Measurements from ENCODE around the gene RAPGEF1.
"Not testable (repeated sequence)": the region's sequence is repeated elsewhere in the genome, so short reads cannot be mapped to it uniquely, and the experiment has no call there.

RAPGEF1 gene

DNA sequence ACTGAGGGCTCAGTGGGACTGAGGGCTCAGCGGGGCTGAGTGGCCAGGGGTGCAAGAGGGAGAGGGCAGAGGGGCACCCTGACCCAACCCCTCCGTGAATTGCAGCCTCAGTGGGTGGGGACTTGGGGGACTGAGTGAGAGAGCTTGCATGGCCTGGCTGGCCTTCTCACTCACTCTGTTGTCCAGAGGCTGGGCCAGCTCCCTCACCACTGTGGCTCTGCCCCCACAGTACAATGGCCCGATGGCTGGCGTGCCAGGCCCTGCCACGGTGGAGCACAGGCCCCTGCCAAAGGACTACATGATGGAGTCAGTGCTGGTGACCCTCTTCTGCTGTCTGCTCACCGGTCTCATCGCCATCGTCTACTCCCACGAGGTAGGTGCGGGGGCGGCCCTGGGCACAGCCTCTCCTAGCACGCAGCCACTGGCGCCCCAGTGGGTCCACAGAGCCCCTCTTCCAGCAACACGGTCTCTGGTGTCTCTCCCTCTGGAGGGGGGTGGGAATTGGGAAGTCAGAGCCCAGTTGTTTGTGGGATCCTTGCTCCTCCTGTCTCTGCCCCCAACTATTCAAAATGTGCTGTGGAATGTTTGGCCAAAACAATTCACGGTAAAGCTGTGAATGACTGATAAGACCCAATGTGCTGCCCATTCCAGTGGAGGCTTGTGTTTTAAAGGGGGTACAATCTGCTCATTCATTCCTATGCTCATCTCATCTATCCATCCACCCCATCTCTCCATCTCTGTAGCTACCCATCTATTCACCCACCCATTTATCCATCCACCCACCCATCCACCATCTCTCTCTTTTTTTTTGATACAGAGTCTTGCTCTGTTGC lies 183.8 kb downstream of the RAPGEF1 start:
- H3K4me3 ChIP-seq (ENCODE audit: low read depth, low read length): no peak overlapping the region
- no peak for DNase-seq (ENCODE audit: low read depth)

DNA sequence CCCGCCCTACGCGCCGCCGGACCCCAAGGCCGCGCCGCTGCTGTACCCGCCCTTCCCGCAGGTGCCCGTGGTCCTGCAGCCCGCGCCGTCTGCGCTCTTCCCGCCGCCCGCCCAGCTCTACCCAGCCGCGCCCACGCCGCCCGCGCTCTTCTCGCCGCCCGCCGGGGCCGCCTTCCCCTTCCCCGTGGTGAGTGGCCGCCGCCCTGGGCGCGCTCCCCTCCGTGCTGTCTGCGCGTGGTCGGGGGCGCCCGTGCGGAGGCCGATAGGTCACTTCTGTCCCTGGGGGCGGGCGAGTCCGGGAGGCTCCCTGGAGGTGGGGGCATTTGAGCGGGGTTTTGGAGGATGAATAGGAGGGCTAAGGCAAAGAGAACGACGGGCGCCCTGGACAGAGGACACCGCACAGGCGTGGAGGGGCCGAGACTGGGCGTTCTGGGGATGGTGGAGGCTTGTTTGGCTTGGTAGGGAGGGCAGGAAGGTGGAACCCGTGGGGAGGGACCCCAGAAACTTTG lies 185.0 kb downstream of the RAPGEF1 start:
- DNase-seq (ENCODE audit: low read depth): no peak
- H3K4me3 ChIP-seq (ENCODE audit: low read depth, low read length): no peak overlapping the region

DNA sequence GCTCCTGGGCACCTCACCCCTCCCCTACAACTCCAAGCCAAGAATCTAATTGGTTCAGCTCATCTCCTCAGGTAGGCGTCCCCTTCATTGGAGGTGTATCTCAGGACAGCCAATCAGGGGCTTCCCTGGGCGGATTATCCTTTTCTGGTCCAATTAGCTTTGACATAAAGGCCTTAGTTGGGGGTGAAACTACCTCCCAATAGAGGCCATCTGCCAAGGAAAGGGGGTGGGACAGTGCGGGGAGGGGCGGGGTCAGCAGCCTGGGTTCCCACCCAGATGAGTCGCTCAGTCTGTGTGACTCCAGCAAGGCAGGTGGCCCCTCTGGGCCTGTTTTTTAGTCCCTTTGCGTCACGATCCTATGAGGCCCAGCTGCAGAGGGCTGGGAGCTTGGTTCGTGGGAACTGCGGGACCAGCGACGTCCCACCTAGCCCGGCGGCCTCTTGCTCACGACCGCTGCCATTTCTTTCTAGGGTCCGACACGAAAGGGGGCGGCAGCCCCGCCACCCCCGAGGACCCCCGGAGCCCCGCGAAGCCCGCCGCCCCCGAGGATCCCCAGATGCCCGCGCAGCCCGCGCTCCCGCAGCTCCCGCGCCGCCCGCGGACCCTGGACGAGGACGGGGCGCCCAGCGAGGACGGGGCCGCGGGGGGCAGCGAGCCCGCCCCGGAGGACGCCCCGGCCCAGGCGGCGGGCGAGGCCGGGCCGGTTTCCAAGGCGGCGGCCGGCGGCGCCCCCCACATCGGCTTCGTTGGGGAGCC lies 185.6 kb downstream of the RAPGEF1 start:
- no peak for DNase-seq (ENCODE audit: low read depth)
- no peak overlapping the region for H3K4me3 ChIP-seq (ENCODE audit: low read depth, low read length)

DNA sequence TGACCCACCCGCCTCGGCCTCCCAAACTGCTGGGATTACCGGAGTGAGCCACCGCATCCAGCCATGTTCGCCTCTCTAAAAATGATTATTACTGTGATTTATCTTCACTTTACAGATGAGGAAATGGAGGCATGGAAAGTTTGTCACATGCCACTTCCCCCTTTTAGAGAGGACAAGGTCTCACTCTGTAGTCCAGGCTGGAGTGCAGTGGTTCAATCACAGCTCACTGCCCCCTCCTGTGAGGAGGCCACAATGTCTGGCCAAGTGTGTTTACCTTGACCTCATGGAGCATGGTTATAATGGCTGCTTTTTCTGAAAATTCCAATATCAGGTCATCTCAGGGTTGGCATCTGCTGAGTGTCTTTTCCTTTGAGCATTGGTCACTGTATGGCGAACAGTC lies 187.8 kb downstream of the RAPGEF1 start:
- no peak for DNase-seq (ENCODE audit: low read depth)

DNA sequence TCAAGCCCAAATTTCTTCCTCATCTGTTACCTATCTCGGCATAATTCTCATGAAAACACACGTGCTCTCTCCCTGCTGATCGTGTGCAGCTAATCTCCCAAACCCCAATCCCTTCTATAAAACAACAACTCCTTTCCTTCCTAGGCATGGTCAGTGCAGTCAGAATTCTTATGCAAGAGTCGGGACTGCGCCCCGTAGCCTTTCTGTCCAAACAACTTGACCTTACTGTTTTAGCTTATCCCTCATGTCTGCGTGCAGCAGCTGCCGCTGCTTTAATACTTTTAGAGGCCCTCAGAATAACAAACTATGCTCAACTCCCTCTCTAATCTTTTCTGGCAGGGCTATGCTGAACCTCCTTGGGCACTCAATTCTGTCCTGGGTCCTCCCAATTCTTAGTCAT lies 189.4 kb downstream of the RAPGEF1 start:
- DNase-seq (ENCODE audit: low read depth); H3K4me3 ChIP-seq (ENCODE audit: low read depth, low read length): not testable (repeated sequence)

More for the DNA sequence above, 187.8 kb downstream of the RAPGEF1 start:
- H3K4me3 ChIP-seq (ENCODE audit: low read depth, low read length): no peak overlapping the region

DNA sequence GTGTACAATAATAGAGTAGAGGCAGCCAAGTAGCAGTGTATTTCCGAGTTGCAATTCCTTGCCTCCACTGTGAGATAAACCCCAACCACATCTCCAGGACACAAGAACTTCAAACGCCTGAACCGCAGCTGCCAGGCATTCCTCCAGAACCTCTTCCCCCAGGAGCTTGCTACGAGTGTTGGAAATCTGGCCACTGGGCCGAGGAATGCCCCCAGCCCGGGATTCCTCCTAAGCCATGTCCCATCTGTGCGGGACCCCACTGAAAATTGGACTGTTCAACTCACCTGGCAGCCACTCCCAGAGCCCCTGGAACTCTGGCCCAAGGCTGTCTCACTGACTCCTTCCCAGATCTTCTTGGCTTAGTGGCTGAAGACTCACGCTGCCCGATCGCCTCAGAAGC lies 190.7 kb downstream of the RAPGEF1 start:
- H3K4me3 ChIP-seq (ENCODE audit: low read depth, low read length); DNase-seq (ENCODE audit: low read depth): not testable (repeated sequence)

DNA sequence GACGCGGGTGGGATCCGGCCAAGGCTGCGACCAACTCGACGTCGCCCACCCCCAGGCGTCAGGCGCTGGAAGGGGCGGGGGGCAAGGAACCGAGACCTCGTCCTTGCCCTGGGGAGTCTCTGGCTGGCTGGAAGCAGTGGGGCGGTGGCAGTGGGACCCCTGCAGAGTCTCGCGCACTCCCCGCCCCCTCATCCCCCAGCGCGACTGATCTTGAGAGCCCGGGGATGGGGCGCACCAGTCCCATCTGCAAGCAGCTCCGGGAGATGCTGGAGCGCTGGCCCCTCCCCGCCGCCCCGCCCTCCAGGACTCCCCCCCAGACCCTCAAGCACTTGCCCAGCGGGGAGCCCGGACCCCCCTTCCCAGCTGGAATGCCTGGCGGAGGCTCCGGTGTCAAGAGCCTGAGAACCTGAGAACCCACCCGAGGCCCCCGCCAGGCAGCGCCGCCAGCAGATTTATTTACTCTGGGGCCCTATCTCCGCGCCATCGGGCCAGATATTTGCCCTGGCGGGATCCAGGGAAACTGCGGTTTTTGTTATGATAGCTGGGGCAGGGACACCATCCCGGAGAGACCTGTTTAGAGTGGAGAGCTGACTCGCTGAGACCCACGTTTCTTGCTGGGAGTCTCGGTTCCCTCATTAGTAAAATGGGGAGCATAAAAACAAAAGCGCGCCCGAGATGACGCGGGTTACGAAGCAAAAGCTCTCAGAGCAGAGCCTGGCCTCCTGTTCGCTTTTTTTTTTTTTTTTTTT lies 193.4 kb downstream of the RAPGEF1 start:
- no peak for DNase-seq (ENCODE audit: low read depth)
- peak overlapping the region; percentile 27 for H3K4me3 ChIP-seq (ENCODE audit: low read depth, low read length)

DNA sequence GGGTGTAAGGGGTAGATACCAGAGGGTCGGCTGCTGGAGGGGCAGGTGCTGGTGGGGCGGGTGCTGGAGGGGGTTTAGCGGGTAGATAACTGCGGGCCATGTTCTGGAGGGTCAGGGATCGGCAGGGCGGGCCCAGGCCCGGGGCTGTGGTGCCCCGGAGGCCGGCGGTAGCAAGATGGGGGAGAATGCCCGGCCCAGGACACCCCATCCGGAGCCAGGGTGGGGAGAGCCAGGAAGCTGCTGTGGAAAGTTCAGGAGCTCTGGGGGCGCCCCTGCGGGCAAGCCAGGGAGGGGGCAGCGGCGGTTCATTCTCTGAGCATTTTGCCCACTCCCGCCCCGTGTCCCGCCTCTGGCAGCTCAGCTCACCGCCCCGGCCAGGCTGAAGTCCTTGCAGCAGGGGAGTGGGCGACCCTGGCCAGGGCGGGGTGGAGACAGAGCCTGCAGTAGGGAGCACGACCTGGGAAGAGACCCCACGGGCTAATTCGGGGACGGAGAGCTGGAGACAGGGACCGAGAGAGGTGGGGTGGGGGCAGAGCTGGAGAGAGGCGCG lies 194.0 kb downstream of the RAPGEF1 start:
- H3K4me3 ChIP-seq (ENCODE audit: low read depth, low read length): no peak overlapping the region
- no peak for DNase-seq (ENCODE audit: low read depth)

DNA sequence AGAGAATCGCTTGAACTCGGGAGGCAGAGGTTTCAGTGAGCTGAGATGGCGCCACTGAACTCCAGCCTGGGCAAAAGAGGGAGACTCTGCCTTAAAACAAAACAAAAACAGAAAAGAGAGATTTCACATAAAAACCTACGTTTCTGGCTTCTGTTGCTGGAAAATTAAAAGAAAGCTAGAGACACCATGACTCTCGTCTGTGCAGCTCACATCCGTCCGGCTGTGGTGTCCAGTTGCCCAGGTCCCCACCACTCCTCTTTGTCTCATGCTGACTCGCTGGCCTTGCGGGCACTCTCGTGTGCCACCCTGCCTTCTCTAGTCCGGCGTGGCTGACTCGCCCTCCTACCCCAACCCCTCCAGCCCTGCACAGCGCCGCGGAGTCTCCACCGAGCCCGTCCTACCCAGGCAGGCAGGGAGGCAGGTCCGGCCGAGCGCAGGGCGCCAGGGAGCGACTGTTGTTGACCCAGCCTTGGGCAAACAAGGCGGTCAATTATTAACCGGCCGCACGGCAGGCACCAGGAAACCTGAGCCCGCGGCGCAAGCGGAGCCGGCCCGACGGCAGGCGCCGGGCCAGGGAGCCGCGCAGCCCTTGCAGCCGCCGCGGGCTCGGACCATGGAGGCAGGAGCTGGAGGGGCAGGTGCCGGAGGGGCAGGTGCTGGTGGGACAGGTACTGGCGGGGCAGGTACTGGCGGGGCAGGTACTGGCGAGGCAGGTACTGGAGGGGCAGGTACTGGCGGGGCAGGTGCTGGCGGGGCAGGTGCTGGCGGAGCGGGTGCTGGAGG lies 194.7 kb downstream of the RAPGEF1 start, which contains the start of gene PRRT1B:
Gene PRRT1B (plus strand): TSS at position 521 of the 783 bp plus-strand sequence. CDS start 93 bp downstream, at position 614.
- DNase-seq (ENCODE audit: low read depth): no peak
- no peak within 1 kb of the TSS for H3K4me3 ChIP-seq (ENCODE audit: low read depth, low read length)

DNA sequence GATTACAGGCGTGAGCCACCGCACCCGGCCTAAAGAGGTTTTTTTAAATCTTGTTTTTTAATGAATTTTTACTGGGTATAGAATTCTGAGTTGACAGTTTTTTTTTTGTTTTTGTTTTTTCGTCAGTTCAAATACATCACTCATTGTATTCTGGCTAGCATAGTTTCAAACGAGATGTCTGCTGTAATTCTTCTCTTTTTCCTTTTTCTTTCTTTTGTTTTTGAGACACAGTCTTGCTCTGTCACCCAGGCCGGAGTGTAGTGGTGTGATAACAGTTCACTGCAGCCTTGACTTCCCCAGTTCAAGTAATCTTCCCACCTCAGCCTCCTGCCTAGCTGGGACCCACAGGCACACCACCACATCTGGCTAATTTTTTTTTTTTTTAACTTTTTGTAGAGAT lies 196.7 kb downstream of the RAPGEF1 start:
- H3K4me3 ChIP-seq (ENCODE audit: low read depth, low read length): no peak overlapping the region
- DNase-seq (ENCODE audit: low read depth): no peak

DNA sequence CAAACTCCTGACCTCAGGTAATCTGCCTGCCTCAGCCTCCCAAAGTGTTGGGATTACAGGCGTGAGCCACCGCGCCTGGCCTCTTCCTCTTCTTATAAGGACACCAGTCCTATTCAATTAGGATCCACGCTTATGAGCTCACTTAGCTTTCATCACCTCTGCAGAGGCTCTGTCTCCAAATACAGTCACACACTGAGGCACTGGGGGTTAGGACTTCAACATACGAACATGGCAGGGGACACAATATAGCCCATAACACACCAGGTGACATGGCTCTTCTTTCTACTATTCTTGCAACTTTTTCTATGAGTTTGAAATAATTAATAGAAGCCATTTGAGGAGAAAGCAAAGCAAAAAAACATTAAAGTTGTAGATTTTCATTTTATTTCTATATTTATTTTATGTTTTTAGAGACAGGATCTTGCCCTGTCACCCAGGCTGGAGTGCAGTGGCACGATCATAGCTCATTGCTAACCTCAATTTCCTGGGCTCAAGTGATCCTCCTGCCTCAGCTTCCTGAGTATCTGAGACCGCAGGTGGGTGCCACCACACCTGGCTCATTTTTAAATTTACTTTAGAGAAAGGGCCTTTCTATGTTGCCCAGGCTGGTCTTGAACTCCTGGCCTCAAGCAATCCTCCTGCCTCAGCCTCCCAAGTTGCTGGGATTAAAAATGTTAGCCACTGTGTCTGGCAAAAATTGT lies 200.5 kb downstream of the RAPGEF1 start:
- no peak for DNase-seq (ENCODE audit: low read depth)
- H3K4me3 ChIP-seq (ENCODE audit: low read depth, low read length): no peak overlapping the region

DNA sequence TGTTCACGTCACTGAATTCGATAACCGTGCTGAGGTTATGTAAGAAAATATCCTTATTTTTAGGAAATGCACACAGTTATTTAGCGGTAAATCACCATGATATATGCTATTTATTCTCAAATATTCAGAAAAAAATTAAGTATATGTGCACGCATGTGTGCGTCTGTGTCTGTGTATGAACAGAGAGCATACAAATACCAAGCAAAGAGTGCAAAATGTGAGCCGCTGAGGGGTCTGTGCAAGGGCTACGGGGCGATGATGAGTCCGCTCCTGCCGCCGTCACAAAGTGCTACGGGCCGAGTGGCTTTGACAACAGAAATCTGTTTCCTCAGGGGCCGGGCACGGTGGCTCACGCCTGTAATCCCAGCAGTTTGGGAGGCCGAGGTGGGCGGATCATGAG lies 201.9 kb downstream of the RAPGEF1 start:
- H3K4me3 ChIP-seq (ENCODE audit: low read depth, low read length): no peak overlapping the region
- DNase-seq (ENCODE audit: low read depth): no peak

DNA sequence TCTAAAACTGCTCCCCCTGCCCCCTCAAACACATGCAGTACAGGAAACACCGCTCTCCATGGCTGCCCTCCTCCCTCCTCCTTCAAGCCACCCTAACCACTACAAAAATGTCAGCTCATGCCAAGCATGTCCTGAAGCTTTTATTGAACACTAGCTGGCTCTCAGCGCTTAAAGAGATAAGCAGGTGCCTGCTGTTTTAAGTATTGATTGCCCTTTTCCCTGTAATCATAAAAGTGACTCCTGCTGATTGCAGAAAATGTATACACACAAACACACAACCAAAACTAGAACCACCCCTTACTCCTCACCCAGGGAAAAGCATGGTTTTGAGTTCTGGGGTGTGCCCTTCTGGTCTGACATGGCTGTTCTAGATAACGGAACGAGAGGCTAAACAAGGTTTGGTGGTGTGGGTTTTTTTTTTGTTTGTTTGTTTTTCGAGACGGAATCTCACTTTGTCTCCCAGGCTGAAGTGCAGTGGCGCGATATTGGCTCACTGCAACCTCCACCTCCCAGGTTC lies 205.1 kb downstream of the RAPGEF1 start:
- no peak for DNase-seq (ENCODE audit: low read depth)
- H3K4me3 ChIP-seq (ENCODE audit: low read depth, low read length): no peak overlapping the region

DNA sequence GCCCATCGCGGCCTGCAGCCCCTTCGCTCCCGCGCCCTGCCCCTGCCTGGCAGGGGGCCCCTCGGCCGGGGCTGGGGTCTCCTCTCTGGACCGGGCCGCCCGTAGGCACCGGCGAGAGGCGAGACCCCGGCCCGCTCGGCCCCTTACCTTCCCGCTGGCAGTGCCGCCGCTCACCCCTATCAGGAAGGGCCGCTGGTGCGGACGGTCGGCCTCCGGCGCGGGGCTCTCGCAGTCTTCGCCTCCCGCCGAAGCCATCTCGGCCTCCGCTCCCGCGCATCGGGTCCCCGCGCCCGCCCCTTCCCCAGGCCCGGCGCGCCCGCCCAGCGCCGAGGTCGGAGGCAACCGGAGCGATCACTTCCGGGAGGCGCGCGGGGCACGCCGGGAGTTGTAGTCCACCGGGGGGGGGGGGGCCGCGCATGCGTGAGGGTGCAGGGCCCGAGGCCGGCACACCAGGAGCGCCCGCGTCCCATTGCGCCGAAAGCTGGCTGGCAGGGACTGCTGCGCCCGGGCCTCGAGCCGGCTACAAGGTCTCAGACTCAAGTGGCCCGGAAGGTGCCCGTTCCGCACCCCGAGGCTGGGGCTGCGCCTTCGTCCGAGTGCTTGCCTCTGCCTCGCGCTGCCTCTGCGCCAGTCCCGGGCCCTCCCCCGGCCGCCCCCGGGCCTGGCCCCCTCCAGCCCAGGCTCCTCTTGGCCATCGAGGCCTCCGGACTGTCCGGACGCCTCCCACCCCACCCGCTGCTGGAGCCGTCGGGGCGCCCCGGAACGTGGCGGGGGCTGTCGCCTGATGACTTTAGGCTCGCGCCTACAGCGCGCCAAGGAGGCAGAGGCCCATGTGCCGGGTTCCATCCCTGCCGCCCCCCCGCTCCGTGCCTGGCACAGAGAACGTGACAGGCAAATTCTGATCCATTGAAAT lies 208.7 kb downstream of the RAPGEF1 start, which contains the start of gene UCK1:
Gene UCK1 (minus strand): TSS at position 344 of the 913 bp plus-strand sequence. CDS start 89 bp downstream, at position 255.
- DNase-seq (ENCODE audit: low read depth): peak; percentile 32
- H3K4me3 ChIP-seq (ENCODE audit: low read depth, low read length): peak within 1 kb of the TSS; percentile 66

DNA sequence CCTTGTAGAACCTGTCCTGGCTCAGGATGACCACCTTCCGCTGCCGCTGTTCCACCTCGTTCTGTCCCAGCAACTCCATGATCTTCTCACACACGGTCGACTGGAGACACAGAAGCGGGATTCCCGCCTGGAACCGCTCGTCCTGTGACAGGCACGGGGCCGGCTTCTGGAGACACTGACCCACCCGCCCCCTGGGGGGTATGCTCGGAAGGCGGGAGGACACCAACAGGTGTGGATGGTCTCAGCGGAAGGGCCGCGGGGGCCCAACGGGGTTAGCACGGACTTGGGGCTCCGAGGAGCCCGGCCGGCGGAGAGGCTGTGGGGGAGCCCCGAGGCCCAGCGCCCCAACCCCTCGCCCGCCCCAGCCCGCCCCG lies 209.3 kb downstream of the RAPGEF1 start:
- no peak for DNase-seq (ENCODE audit: low read depth)
- H3K4me3 ChIP-seq (ENCODE audit: low read depth, low read length): peak overlapping the region; percentile 66

DNA sequence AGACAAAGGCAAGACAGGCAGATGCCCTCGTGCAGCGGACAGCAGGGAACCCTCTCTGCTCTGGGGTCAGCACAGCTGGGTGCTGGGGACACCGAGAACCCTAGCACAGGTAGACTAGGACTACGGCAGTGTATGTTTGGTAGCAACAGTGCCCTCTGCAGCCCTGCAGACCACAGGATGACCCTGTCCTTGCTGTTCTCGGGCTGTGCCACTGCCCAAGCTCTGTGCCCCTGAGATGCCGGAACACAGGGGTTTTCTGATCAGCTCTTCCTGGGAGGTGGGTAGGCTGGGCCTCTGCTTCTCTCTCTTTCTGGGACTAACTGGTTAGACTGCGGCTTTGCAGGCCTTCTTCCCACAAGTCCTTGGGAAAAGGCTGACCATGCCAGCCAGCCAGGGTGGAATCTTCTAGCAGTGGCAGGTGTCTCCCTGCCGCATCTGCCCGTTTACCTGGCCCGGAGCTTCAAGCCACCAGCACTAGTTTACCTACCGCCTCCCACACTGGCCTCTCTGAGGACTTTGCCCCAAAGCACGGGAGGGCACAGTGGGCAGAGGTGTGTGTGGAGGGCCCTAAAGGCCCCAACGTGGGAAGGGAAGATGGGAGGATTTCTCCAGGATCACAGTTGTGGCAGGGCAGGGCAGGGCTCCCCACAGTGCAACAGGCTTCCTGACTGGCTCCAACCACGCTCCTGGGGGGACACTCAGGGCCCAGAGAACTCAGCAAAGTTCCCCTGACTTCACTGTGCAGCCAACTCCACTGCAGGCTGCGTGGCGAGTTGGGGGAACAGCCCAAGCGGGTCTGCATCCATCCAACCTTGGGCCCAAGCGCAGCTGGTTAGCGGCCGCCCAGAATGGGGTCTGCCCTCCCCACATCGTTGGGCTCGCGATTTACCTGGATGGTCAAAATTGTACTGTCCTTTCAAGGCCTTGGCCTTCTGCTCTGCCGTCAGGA lies 210.0 kb downstream of the RAPGEF1 start:
- H3K4me3 ChIP-seq (ENCODE audit: low read depth, low read length): peak overlapping the region; percentile 66

More for the DNA sequence above, 210.0 kb downstream of the RAPGEF1 start:
- DNase-seq (ENCODE audit: low read depth): no peak

Measured in skeletal muscle cell (primary cell).